ENCODE measurements around the gene TGIF1.

GRCh38 chr18:3449512-3450011 lies 410 bp upstream of the TGIF1 start:
- TF ChIP-seq ZNF274 (IDR thresholded peaks at IDR 0.05; ENCODE audit: low read depth, low read length) (no peak), YY1 (IDR thresholded peaks at IDR 0.05; ENCODE audit: insufficient read depth, insufficient read length) (no peak), SUZ12 (IDR thresholded peaks at IDR 0.05; ENCODE audit: extremely low read depth, insufficient read depth, insufficient read length) (no peak)

Measured in NT2/D1 (cell line).